ENCODE data around the gene ACSS3.

DNA sequence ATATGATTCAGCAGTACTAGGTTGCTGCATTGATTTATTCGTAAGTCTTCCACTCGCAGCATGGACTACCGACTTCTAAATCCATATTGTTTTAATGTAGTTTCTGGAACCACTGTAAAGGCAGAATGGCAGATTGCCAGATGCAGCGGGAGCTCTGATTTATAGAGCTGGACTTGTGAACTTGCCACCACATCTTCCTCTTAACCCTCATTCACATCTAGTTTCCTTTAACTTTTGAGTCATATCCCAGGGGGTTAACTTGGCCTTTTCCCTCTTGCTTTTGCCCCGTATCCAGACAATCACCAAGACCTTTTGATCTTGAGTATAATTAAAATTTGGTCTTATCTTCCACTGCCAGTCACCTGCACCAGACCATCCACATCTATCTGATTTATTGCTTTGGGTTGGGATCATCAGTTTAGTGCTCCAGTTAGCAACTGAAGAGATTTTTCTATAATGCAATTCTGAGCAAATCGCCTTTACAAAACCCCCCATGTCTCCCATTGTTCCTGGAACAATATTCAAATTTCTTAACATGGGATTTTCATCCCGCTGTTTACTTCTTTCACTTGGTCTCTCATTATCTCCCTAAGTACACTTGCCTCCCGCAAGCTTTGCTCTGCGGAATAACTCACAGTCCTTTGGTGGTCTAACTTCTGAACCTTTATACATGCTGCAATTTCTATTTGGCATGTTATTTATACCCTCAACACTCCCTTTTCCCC is 130.5 kb downstream of the ACSS3 start:
- TF ChIP-seq, protein P1, sequence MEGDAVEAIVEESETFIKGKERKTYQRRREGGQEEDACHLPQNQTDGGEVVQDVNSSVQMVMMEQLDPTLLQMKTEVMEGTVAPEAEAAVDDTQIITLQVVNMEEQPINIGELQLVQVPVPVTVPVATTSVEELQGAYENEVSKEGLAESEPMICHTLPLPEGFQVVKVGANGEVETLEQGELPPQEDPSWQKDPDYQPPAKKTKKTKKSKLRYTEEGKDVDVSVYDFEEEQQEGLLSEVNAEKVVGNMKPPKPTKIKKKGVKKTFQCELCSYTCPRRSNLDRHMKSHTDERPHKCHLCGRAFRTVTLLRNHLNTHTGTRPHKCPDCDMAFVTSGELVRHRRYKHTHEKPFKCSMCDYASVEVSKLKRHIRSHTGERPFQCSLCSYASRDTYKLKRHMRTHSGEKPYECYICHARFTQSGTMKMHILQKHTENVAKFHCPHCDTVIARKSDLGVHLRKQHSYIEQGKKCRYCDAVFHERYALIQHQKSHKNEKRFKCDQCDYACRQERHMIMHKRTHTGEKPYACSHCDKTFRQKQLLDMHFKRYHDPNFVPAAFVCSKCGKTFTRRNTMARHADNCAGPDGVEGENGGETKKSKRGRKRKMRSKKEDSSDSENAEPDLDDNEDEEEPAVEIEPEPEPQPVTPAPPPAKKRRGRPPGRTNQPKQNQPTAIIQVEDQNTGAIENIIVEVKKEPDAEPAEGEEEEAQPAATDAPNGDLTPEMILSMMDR (IDR thresholded peaks at IDR 0.05), result no peak
- no peak for TF ChIP-seq POLR2A (IDR thresholded peaks at IDR 0.05)
